Activated CD4-positive, alpha-beta T cell treated with anti-CD3 and anti-CD28 coated beads, Interleukin-2, amount 50 U/mL, for 24 hours (primary cell): ENCODE results near the gene KLF11.
A peak's percentile ranks its signal among the peaks of the same experiment; 100 is the strongest.

Experiments used
- DNase-seq, 2 donors: peaks; one replicate each; pipeline ENCODE4 v3.0.0-alpha.2; 2020; ENCODE audit warnings: low read depth in 1 of 2, low spot score in 1 of 2

Gene KLF11

GRCh38 chr2:10062931-10063365 lies 19.6 kb downstream of the KLF11 start:
- no peak for DNase-seq

DNA sequence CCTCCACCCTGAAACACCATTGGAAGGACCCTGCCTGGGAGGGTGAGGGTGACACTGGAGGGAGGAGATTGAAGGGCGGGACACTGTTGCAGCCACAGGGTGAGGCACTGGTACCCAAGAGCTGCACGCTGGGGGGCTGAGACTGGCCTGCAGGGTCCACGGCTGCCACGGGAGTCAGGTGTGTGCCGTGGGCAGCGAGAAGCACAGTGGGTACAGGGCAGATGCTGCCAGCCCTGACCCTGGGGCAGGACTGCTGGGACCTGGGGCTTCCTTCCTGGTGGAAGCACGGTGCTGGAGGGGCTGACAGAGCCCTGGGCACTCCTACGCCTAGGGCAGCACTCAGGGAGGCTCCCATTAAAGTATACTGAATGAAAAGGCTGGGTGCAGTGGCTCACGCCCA lies 20.2 kb downstream of the KLF11 start:
- DNase-seq = no peak

- DNase-seq = no peak
Measured at GRCh38 chr2:10064932-10065772, 21.8 kb downstream of the KLF11 start.

DNA sequence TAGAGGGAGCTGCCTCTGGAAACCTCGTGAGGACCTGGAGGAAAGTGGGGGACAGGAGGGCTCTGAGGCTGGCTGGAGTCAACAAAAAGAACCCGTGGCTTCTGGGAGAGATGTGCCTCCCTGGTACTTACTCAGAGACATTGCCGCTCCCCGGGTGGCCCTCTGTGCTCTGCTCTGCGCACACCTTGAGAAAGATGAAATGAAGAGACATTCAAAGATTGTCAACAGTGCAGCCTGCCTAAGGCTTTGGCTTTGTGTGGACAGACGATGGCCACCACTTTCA lies 22.4 kb downstream of the KLF11 start:
- DNase-seq = no peak

- DNase-seq = no peak
Measured at GRCh38 chr2:10067330-10067729, 24.0 kb downstream of the KLF11 start.

DNA sequence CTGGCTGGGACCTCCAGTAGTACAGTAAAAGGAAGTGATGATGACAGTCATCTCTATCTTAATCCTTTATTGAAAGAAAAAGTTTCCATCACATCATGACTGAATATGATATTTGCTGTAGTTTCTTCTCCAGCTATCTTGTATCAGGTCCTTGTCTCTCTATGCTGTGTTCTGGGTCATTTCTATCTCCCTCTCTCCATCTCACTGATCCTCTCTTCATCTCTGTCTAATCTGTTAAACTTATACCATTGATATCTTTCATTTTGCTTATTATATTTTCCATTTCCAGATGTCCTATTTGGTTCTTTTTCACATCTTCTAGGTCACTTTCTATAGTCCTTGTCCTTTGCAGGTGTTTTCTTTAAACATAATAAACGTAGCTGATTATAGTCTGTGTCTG lies 24.5 kb downstream of the KLF11 start:
- DNase-seq = no peak

GRCh38 chr2:10071176-10071575 lies 27.8 kb downstream of the KLF11 start:
- no peak for DNase-seq

DNA sequence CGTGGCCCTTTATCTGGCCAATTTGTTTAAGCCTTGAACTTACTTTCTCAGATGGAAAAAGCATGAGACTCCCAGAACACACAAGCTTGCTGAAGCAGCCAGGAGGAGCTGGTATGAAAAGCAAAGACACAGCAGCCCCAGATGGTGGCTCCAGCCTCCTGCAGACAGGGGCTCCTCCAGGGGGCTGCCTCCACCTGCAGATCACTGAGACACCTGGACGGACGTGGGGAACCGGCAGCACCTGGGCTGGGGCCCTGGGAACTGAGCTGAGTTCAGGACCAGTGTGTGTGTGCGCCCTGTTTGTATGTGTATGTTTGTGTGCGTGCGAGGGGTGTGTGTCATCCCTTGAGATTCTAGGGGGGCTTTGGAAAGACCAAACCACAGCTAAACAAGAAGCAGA lies 28.2 kb downstream of the KLF11 start:
- DNase-seq = no peak

GRCh38 chr2:10072656-10073480 lies 29.5 kb downstream of the KLF11 start:
- peak; percentile 46 to 80 for DNase-seq

- no peak for DNase-seq
Measured at GRCh38 chr2:10073706-10074105, 30.4 kb downstream of the KLF11 start.

GRCh38 chr2:10075101-10075500 lies 31.8 kb downstream of the KLF11 start:
- DNase-seq = no peak

GRCh38 chr2:10075571-10076209 lies 32.3 kb downstream of the KLF11 start:
- no peak for DNase-seq

DNA sequence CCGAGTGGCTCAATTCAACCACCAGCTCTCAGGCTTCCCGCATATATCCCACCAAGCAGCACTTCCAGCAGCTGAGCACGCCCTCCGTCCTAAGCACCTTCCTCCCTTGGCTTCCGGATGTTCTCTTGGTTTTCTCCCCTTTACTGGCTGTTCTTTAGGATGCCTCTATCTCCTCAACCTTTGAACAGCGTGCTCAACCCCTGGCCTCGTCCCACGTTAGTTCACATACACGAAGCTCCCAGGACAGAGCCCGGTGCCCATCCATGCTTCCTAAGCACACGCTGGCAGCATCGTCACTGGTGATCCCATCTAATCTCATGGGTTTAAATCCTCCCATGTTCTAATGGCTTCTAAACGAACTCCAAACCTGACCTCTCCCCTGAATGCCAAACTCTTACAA lies 33.2 kb downstream of the KLF11 start:
- DNase-seq = no peak

GRCh38 chr2:10076988-10077527 lies 33.7 kb downstream of the KLF11 start:
- DNase-seq = no peak

- no peak for DNase-seq
Measured at GRCh38 chr2:10078001-10078400, 34.7 kb downstream of the KLF11 start.

DNA sequence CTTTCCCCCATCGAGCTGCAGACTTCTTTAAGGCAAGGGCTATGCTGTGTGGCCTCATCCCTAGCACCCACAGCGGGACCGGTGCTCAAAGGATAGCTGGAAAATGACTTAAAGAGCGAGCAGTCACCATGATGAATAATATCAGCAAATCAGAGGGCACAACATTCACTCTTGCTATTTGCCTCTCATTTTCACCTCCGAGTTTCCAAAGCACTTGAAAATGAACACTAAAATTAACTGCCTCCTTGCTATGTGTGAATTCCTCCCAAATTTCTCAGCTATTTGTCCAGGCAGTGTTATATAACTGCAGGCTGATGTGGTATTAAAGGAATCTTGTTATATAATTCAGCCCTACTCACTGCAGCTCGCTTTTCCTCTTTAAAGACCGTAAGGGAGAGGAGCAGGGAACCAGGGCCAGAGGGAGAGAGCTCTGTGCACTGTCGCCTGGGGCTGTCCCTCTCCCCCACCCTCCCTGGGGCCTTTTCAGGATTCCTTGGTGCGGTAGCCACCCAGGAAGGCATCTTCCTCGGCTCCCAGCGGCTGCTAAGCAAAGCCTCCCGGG lies 35.4 kb downstream of the KLF11 start:
- no peak for DNase-seq

GRCh38 chr2:10079266-10079869 lies 36.0 kb downstream of the KLF11 start:
- no peak for DNase-seq

- DNase-seq = no peak
Measured at GRCh38 chr2:10079870-10080535, 36.7 kb downstream of the KLF11 start, which contains the start of gene CYS1. TSS of gene CYS1 (minus strand) at chr2:10080411. CDS start at chr2:10080223, 188 bp downstream.

- DNase-seq = no peak
Measured at GRCh38 chr2:10080536-10081304, 37.4 kb downstream of the KLF11 start.

GRCh38 chr2:10083046-10083445 lies 39.7 kb downstream of the KLF11 start:
- DNase-seq = no peak
